ENCODE results near the gene OVCA2.

The OVCA2 gene

GRCh38 chr17:2002767-2003329, 39.0 kb upstream of the OVCA2 start:
- ChIA-PET CTCF (interaction anchor here (1.2 kb wide), 1 partner anchor 282 kb away, joined by 4 read pairs; no protein-coding TSS in a partner anchor), POLR2A (no interaction called here)
- no peak overlapping the region for H3K4me3 ChIP-seq (ENCODE audit: low read depth, low read length)
- no peak overlapping the region for H3K27ac ChIP-seq (ENCODE audit: extremely low read depth, low read depth, low read length)
- no peaks in the 10 kb centered on the region for H3K36me3 ChIP-seq (ENCODE audit: control insufficient read depth in 2 of 2, insufficient read depth in 1 of 2, low read length in 2 of 2)
- TF ChIP-seq ZNF645 (tag by site-specific recombination; IDR thresholded peaks at IDR 0.05) (no peak), ZNF623 (tag by site-specific recombination; IDR thresholded peaks at IDR 0.05) (no peak), ZBTB11 (tag by site-specific recombination; conservative IDR thresholded peaks at IDR 0.05; ENCODE audit: low read depth) (no peak), GLIS1 (tag by site-specific recombination; IDR thresholded peaks at IDR 0.05) (peak; percentile 29; the same call in 1 of the 2 replicates), ZNF391 (tag by site-specific recombination; IDR thresholded peaks at IDR 0.05; ENCODE audit: borderline replicate concordance, low read depth) (no peak), EGR2 (tag by site-specific recombination; IDR thresholded peaks at IDR 0.05; ENCODE audit: low read depth) (peak; percentile 53; the same call in 1 of the 2 replicates), GLIS2 (tag by site-specific recombination; IDR thresholded peaks at IDR 0.05) (no peak), BCL11B (tag by site-specific recombination; IDR thresholded peaks at IDR 0.05; ENCODE audit: low read depth) (no peak), ZNF341 (tag by site-specific recombination; IDR thresholded peaks at IDR 0.05; ENCODE audit: low read depth) (peak; percentile 73), ZFHX2 (tag by site-specific recombination; conservative IDR thresholded peaks at IDR 0.05) (peak; percentile 66), ZNF174 (tag by site-specific recombination; IDR thresholded peaks at IDR 0.05) (no peak), ZNF626 (tag by site-specific recombination; IDR thresholded peaks at IDR 0.05) (no peak), ZNF600 (tag by site-specific recombination; IDR thresholded peaks at IDR 0.05) (no peak), ZNF114 (tag by site-specific recombination; IDR thresholded peaks at IDR 0.05) (no peak), ZIC2 (tag by site-specific recombination; IDR thresholded peaks at IDR 0.05) (0 out of 2 replicates have a peak, but pooled peaks have one; percentile 24), ZBTB26 (tag by site-specific recombination; optimal IDR thresholded peaks at IDR 0.05) (no peak), ZNF654 (tag by site-specific recombination; IDR thresholded peaks at IDR 0.05; ENCODE audit: low read depth) (no peak)
- no peaks in the 10 kb centered on the region for H3K9me3 ChIP-seq (ENCODE audit: control insufficient read depth, insufficient read depth, low read depth, low read length)
- H3K4me1 ChIP-seq (ENCODE audit: control insufficient read depth, insufficient read depth, low read length) = peaks cover 2% of the 10 kb centered on the region; the same call in 1 of the 2 replicates

GRCh38 chr17:2003525-2003924, 38.3 kb upstream of the OVCA2 start:
- ChIA-PET POLR2A (interaction anchor here (0.7 kb wide), 1 partner anchor 141 kb away, joined by 4 read pairs; no protein-coding TSS in a partner anchor), CTCF (no interaction called here)
- Histone ChIP-seq H3K4me3 (ENCODE audit: low read depth, low read length) (no peak overlapping the region), H3K9me3 (ENCODE audit: control insufficient read depth, insufficient read depth, low read depth, low read length) (no peaks in the 10 kb centered on the region), H3K36me3 (ENCODE audit: control insufficient read depth in 2 of 2, insufficient read depth in 1 of 2, low read length in 2 of 2) (no peaks in the 10 kb centered on the region), H3K27ac (ENCODE audit: extremely low read depth, low read depth, low read length) (no peak overlapping the region), H3K4me1 (ENCODE audit: control insufficient read depth, insufficient read depth, low read length) (peaks cover 2% of the 10 kb centered on the region; the same call in 1 of the 2 replicates)
- TF ChIP-seq KLF9 (tag by site-specific recombination; IDR thresholded peaks at IDR 0.05; ENCODE audit: low read depth) (no peak), ZNF426 (tag by site-specific recombination; IDR thresholded peaks at IDR 0.05) (no peak), BCL11B (tag by site-specific recombination; IDR thresholded peaks at IDR 0.05; ENCODE audit: low read depth) (no peak), ZNF266 (tag by site-specific recombination; IDR thresholded peaks at IDR 0.05; ENCODE audit: low read depth) (no peak), ZNF19 (tag by site-specific recombination; IDR thresholded peaks at IDR 0.05; ENCODE audit: low read depth) (no peak), OVOL3 (tag by site-specific recombination; IDR thresholded peaks at IDR 0.05) (no peak), GLIS1 (tag by site-specific recombination; IDR thresholded peaks at IDR 0.05) (no peak), ZNF366 (tag by site-specific recombination; conservative IDR thresholded peaks at IDR 0.05) (no peak)
